ENCODE data around the gene ELP6. TPM values are rescaled to one million over a fixed set of nuclear protein-coding genes. Genes with fewer than 3 reads are reported as not detected.

The ELP6 gene
- total and polyA plus RNA-seq, 8 donors = 7.4 to 25.6 (median 11.2) TPM

GRCh38 chr3:47536221-47536891 lies 22.8 kb upstream of the ELP6 start:
- H3K27ac ChIP-seq = no peak overlapping the region
- DNase-seq (no peak), FAIRE-seq (no peak), ATAC-seq (no peak)
- H3K27me3 ChIP-seq = no peaks in the 10 kb centered on the region
- intact Hi-C loops (cut with DNase I) = no loop called here
- no peaks in the 10 kb centered on the region for H3K36me3 ChIP-seq
- WGBS, 2 donors = 88% methylated on average over 19 of the region's 19 CpGs
- no peaks in the 10 kb centered on the region for H3K4me1 ChIP-seq
- no peaks in the 10 kb centered on the region for H3K9me3 ChIP-seq
- H3K4me3 ChIP-seq = no peak overlapping the region
- no peak for TF ChIP-seq CTCF (IDR thresholded peaks at IDR 0.05)

- DNase-seq (no peak), ATAC-seq (no peak), FAIRE-seq (no peak)
- Histone ChIP-seq H3K4me1 (no peaks in the 10 kb centered on the region), H3K27me3 (no peaks in the 10 kb centered on the region), H3K4me3 (no peak overlapping the region), H3K27ac (no peak overlapping the region), H3K9me3 (no peaks in the 10 kb centered on the region), H3K36me3 (no peaks in the 10 kb centered on the region)
- TF ChIP-seq CTCF (IDR thresholded peaks at IDR 0.05) = no peak
- intact Hi-C loops (cut with DNase I) = no loop called here
- 37 to 55% methylated on average over 5 of the region's 5 CpGs for WGBS, 2 donors
Measured at GRCh38 chr3:47533996-47534454, 20.5 kb upstream of the ELP6 start.

- no peak overlapping the region for H3K4me3 ChIP-seq
- TF ChIP-seq CTCF (IDR thresholded peaks at IDR 0.05) = no peak
- 88 to 97% methylated on average over 2 of the region's 2 CpGs for WGBS, 2 donors
- H3K27ac ChIP-seq = no peak overlapping the region
- FAIRE-seq (no peak), ATAC-seq (no peak), DNase-seq (no peak)
- H3K36me3 ChIP-seq = no peaks in the 10 kb centered on the region
- no peaks in the 10 kb centered on the region for H3K9me3 ChIP-seq
- H3K4me1 ChIP-seq = no peaks in the 10 kb centered on the region
- intact Hi-C loops (cut with DNase I) = no loop called here
- H3K27me3 ChIP-seq = no peaks in the 10 kb centered on the region
Measured at GRCh38 chr3:47533481-47533880, 20.0 kb upstream of the ELP6 start.

- Histone ChIP-seq H3K9me3 (no peaks in the 10 kb centered on the region), H3K4me1 (no peaks in the 10 kb centered on the region), H3K27ac (no peak overlapping the region), H3K36me3 (no peaks in the 10 kb centered on the region), H3K4me3 (no peak overlapping the region), H3K27me3 (no peaks in the 10 kb centered on the region)
- ATAC-seq (no peak), FAIRE-seq (no peak), DNase-seq (no peak)
- intact Hi-C loops (cut with DNase I) = no loop called here
- WGBS, 2 donors = 76 to 80% methylated on average over 6 of the region's 6 CpGs
- no peak for TF ChIP-seq CTCF (IDR thresholded peaks at IDR 0.05)
Measured at GRCh38 chr3:47527952-47528725, 14.6 kb upstream of the ELP6 start.

- DNase-seq (no peak), FAIRE-seq (no peak), ATAC-seq (no peak)
- Histone ChIP-seq H3K27ac (no peak overlapping the region), H3K9me3 (no peaks in the 10 kb centered on the region), H3K36me3 (no peaks in the 10 kb centered on the region), H3K4me3 (no peak overlapping the region), H3K4me1 (no peaks in the 10 kb centered on the region), H3K27me3 (no peaks in the 10 kb centered on the region)
- TF ChIP-seq CTCF (IDR thresholded peaks at IDR 0.05) = no peak
- intact Hi-C loops (cut with DNase I) = no loop called here
- WGBS, 2 donors = 80 to 89% methylated on average over 4 of the region's 4 CpGs
Measured at GRCh38 chr3:47525617-47526016, 12.1 kb upstream of the ELP6 start.

Measured in pancreas (tissue), 10 donors.